Measurements from ENCODE around the gene WDR64.
"Not testable (repeated sequence)": the region's sequence is repeated elsewhere in the genome, so short reads cannot be mapped to it uniquely, and the experiment has no call there.

- not testable (repeated sequence) for TF ChIP-seq POLR2A, CTCF, POLR2AphosphoS5 (IDR thresholded peaks at IDR 0.05)
These were observed 174.5 kb downstream of the WDR64 start for GRCh38 chr1:241826613-241827012.

Data from sigmoid colon (tissue), 4 donors.